HCT116 (cell line): Measurements from ENCODE around the gene CARD9. TPM values are rescaled to one million over a fixed set of nuclear protein-coding genes. Genes with fewer than 3 reads are reported as not detected.

ENCODE experiments used
- ATAC-seq: fragments of 200-7000 bp; cut with Tn5 transposase; 2 replicates; pipeline ENCODE4 v1.9.1; 2020; ENCODE audit warnings: mild to moderate bottlenecking, moderate library complexity
- BruUV-seq: library from RNA; stranded (reverse); fragments of 400-500 nt; replicated peaks from 2 replicates; lab custom pipeline; 2021; lab: Mats Ljungman, UMichigan
- CTCF ChIA-PET: fragments of 300-600 bp; sonication (Branson Sonifier 250); formaldehyde crosslinking; loops from one replicate; lab custom pipeline; 2021; ENCODE audit warnings: antibody characterized with exemption; lab: Charles Lee
- POLR2A ChIA-PET: fragments of 300-600, 350-600 bp; sonication (Branson Sonifier 250); formaldehyde crosslinking; loops from one replicate; lab custom pipeline; 2021; ENCODE audit warnings: antibody characterized with exemption; lab: Charles Lee
- RAD21 ChIA-PET, 2 experiments: fragments of 300-600 bp; sonication (Branson Sonifier 250); formaldehyde crosslinking; loops; one replicate each; lab custom pipeline; 2023; ENCODE audit warnings: low total read pairs in 2 of 2; ENCODE audit not compliant: uncharacterized antibody in 2 of 2, unreplicated experiment in 2 of 2, low non-redundant PET in 1 of 2; lab: Charles Lee
- DNase-seq: peaks from one replicate; pipeline ENCODE4 v3.0.0-alpha.2; 2010; ENCODE audit warnings: low read depth, low spot score
- H2AFZ ChIP-seq: fragments of 200-600 bp; shearing (Covaris generic), sonication (generic); 2 replicates; pipeline ENCODE4 v1.6.1; 2017; ENCODE audit warnings: low read depth, mixed run types, mixed read lengths, antibody characterized with exemption, low read length; ENCODE audit not compliant: poor library complexity, severe bottlenecking
- H3K27ac ChIP-seq: 2 replicates; pipeline ENCODE4 v1.5.1; 2012; ENCODE audit warnings: low read depth, low read length
- H3K27me3 ChIP-seq: fragments of 200-600 bp; sonication (generic); 2 replicates; pipeline ENCODE4 v1.6.1; 2016; ENCODE audit warnings: mixed run types, low read length, mixed read lengths; ENCODE audit not compliant: insufficient read depth
- H3K36me3 ChIP-seq, 2 experiments: fragments of 200-500 bp in 1 of 2; fragments of 200-600 bp in 1 of 2; sonication (Bioruptor generic) in 1 of 2; sonication (generic) in 1 of 2; 2 replicates each; pipeline versions ENCODE4 v1.5.1 to v1.6.1; 2014 to 2016; ENCODE audit warnings: low read length in 2 of 2, inconsistent platforms in 1 of 2, mixed read lengths in 1 of 2, mixed run types in 1 of 2; ENCODE audit not compliant: insufficient read depth in 2 of 2, control insufficient read depth in 1 of 2
- H3K4me1 ChIP-seq, 2 experiments: fragments of 200-600 bp in 1 of 2; sonication (generic) in 1 of 2; 2 replicates each; pipeline versions ENCODE4 v1.5.1 to v1.6.1; 2012 to 2017; ENCODE audit warnings: low read length in 2 of 2, inconsistent platforms in 1 of 2, mild to moderate bottlenecking in 1 of 2, mixed read lengths in 1 of 2, mixed run types in 1 of 2, moderate library complexity in 1 of 2; ENCODE audit not compliant: insufficient read depth in 2 of 2, control insufficient read depth in 1 of 2
- H3K4me2 ChIP-seq: fragments of 200-600 bp; sonication (generic); 2 replicates; pipeline ENCODE4 v1.6.1; 2017; ENCODE audit warnings: mixed run types, low read length, mixed read lengths
- H3K4me3 ChIP-seq, 2 experiments: fragments of 200-600 bp in 1 of 2; sonication (generic) in 1 of 2; replicated peaks in 1 of 2; 2 replicates each; pipeline ENCODE4 v1.5.1; 2011 to 2016; ENCODE audit warnings: low read length in 2 of 2, control low read depth in 1 of 2, low read depth in 1 of 2, mild to moderate bottlenecking in 1 of 2, mixed read lengths in 1 of 2, mixed run types in 1 of 2
- H3K79me2 ChIP-seq: fragments of 200-600 bp; sonication (generic); 2 replicates; pipeline ENCODE4 v1.6.1; 2017; ENCODE audit warnings: mild to moderate bottlenecking, mixed run types, low read length, moderate library complexity, mixed read lengths; ENCODE audit not compliant: insufficient read depth
- H3K9ac ChIP-seq: fragments of 200-600 bp; sonication (generic); 2 replicates; pipeline ENCODE4 v1.6.1; 2016; ENCODE audit warnings: low read length, mixed read lengths
- H3K9me2 ChIP-seq: fragments of 200-600 bp; sonication (generic), shearing (Covaris generic); 2 replicates; pipeline ENCODE4 v1.6.1; 2017; ENCODE audit warnings: mixed run types, mild to moderate bottlenecking, moderate library complexity; ENCODE audit not compliant: insufficient read depth
- H3K9me3 ChIP-seq, 2 experiments: fragments of 200-500 bp in 1 of 2; fragments of 200-600 bp in 1 of 2; sonication (Bioruptor generic) in 1 of 2; sonication (generic) in 1 of 2; 2 replicates each; pipeline ENCODE4 v1.6.1; 2014 to 2017; ENCODE audit warnings: low read length in 2 of 2, mixed read lengths in 2 of 2, inconsistent platforms in 1 of 2, low read depth in 1 of 2, mild to moderate bottlenecking in 1 of 2, mixed run types in 1 of 2, moderate library complexity in 1 of 2; ENCODE audit not compliant: control insufficient read depth in 1 of 2, insufficient read depth in 1 of 2
- H4K20me1 ChIP-seq: fragments of 200-600 bp; sonication (generic), shearing (Covaris generic); 2 replicates; pipeline ENCODE4 v1.6.1; 2017; ENCODE audit warnings: mixed run types, mild to moderate bottlenecking, moderate library complexity; ENCODE audit not compliant: insufficient read depth
- CBX3 ChIP-seq: IDR thresholded peaks from 2 replicates; pipeline ENCODE4 v1.6.1; 2012; ENCODE audit warnings: low read depth
- CEBPB ChIP-seq: IDR thresholded peaks from 2 replicates; pipeline ENCODE4 v1.6.1; 2012; ENCODE audit warnings: low read depth
- EGR1 ChIP-seq: IDR thresholded peaks from 2 replicates; pipeline ENCODE4 v1.6.1; 2012; ENCODE audit warnings: low read depth
- ELF1 ChIP-seq: IDR thresholded peaks from 2 replicates; pipeline ENCODE4 v1.6.1; 2012; ENCODE audit warnings: low read depth, borderline replicate concordance
- EZH2phosphoT487 ChIP-seq: fragments of 200-600 bp; IDR thresholded peaks from 2 replicates; pipeline ENCODE4 v1.6.1; 2018; ENCODE audit warnings: antibody characterized with exemption, borderline replicate concordance
- JUND ChIP-seq: IDR thresholded peaks from 2 replicates; pipeline ENCODE4 v1.6.1; 2012
- POLR2A ChIP-seq: IDR thresholded peaks from 2 replicates; pipeline ENCODE4 v1.7.0; 2011; ENCODE audit warnings: borderline replicate concordance; ENCODE audit not compliant: insufficient read depth, insufficient read length; ENCODE audit errors: extremely low read depth
- POLR2AphosphoS5 ChIP-seq: IDR thresholded peaks from 2 replicates; pipeline ENCODE4 v1.6.1; 2011; ENCODE audit warnings: mild to moderate bottlenecking, low read depth, low read length, moderate library complexity
- SIN3A ChIP-seq: IDR thresholded peaks from 2 replicates; pipeline ENCODE4 v1.6.1; 2012; ENCODE audit warnings: low read depth
- SP1 ChIP-seq: IDR thresholded peaks from 2 replicates; pipeline ENCODE4 v1.6.1; 2012; ENCODE audit warnings: low read depth
- SRF ChIP-seq: IDR thresholded peaks from 2 replicates; pipeline ENCODE4 v1.6.1; 2012; ENCODE audit warnings: low read depth
- TCF7L2 ChIP-seq: IDR thresholded peaks from 2 replicates; pipeline ENCODE4 v1.7.0; 2011; ENCODE audit warnings: borderline replicate concordance, inconsistent platforms; ENCODE audit not compliant: insufficient read depth, insufficient read length; ENCODE audit errors: extremely low read depth
- ZFX ChIP-seq: fragments of 450-650 bp; IDR thresholded peaks from 2 replicates; pipeline ENCODE4 v1.6.1; 2017
- ZNF274 ChIP-seq: fragments of 200-500 bp; sonication (Bioruptor generic); IDR thresholded peaks from 2 replicates; pipeline ENCODE4 v1.6.1; 2014; ENCODE audit warnings: mild to moderate bottlenecking, low read depth, low read length, inconsistent platforms
- intact Hi-C: fragments of 100-400 bp; cut with micrococcal nuclease; formaldehyde crosslinking; loops from 2 replicates; pipeline ENCODE4 v1.10.0; 2022
- total RNA-seq: library from RNA; stranded (reverse); gene quantifications from one replicate; pipeline ENCODE4 v1.2.1, GENCODE V29; 2021; ENCODE audit not compliant: unreplicated experiment
- TF ChIP-seq, protein P1 (sequence below): IDR thresholded peaks from 2 replicates; pipeline ENCODE4 v1.6.1; 2012
- TF ChIP-seq, protein P2 (sequence below): IDR thresholded peaks from 2 replicates; pipeline ENCODE4 v1.6.1; 2011; ENCODE audit warnings: mild to moderate bottlenecking, low read length, moderate library complexity; ENCODE audit not compliant: insufficient replicate concordance; ENCODE audit errors: extremely low read depth
- TF ChIP-seq, protein P3 (sequence below): IDR thresholded peaks from 2 replicates; pipeline ENCODE4 v1.6.1; 2012; ENCODE audit warnings: low read depth
- TF ChIP-seq, protein P4 (sequence below), 3 experiments: fragments of 200-600 bp in 1 of 3; sonication (generic) in 1 of 3; IDR thresholded peaks in 2 of 3; conservative IDR thresholded peaks in 1 of 3; 2 replicates each; pipeline ENCODE4 v1.5.1; 2012 to 2017; ENCODE audit warnings: low read depth in 2 of 3, low read length in 2 of 3, antibody characterized with exemption in 1 of 3, borderline replicate concordance in 1 of 3, control low read depth in 1 of 3, mild to moderate bottlenecking in 1 of 3, mixed read lengths in 1 of 3, mixed run types in 1 of 3, moderate library complexity in 1 of 3; ENCODE audit not compliant: insufficient read depth in 1 of 3

CARD9 gene
- total RNA-seq, 1 experiment from 2014 or later = 1.2 TPM

DNA sequence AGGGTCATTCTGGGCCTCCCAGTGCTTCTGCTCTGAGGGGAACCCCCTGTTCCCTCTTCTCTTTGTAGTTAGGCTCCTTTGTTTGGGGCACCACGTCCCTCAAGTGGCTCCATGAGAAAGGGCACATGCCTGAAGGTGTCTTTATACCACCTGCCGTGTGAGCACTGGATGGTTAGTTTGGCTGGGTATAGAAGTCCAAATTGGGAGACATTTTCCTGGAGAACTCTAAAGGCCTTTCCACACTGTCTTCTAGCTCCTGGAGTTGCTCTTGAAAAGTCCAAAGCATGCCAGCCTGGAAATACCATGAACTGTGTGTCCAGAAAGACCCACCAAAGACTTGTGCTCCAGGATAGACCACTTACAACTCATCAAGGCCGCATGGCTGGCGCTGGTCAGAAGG, 58.5 kb downstream of the CARD9 start (continued):
- no peak for TF ChIP-seq ZNF274
- no peak for TF ChIP-seq EGR1
- no peak for TF ChIP-seq POLR2AphosphoS5
- no peak for TF ChIP-seq ZFX
- TF ChIP-seq ELF1 = no peak
- TF ChIP-seq POLR2A = no peak
- TF ChIP-seq TCF7L2 = no peak
- no peak for TF ChIP-seq CBX3

DNA sequence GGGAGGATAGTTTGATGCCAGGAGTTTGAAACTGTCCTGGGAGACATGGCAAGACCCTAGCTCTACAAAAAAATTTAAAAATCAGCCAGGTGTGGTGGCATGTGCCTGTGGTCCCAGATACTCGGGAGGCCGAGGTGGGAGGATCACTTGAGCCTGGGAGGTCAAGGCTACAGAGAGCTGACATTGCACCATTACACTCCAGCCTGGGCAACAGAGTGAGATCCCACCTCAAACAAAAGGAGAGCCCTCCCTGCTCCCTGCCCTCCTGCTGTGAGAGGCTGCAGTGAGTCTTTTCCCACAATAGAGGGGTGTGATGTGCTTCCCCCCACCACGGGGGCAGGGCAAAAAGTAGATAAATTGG, 59.4 kb downstream of the CARD9 start:
- H3K27me3 ChIP-seq = no peaks in the 10 kb centered on the region
- ChIA-PET RAD21 (no interaction called here), POLR2A (no interaction called here), CTCF (no interaction called here)
- intact Hi-C loops = no loop called here
- BruUV-seq = no TSS peak
- H3K4me1 ChIP-seq = peaks cover 13 to 19% of the 10 kb centered on the region in 2 experiments
- H3K9ac ChIP-seq = no peak overlapping the region
- no peaks in the 10 kb centered on the region for H3K79me2 ChIP-seq
- DNase-seq = no peak
- TF ChIP-seq, protein P1, sequence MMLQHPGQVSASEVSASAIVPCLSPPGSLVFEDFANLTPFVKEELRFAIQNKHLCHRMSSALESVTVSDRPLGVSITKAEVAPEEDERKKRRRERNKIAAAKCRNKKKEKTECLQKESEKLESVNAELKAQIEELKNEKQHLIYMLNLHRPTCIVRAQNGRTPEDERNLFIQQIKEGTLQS = no peak
- no peak for TF ChIP-seq ELF1
- no peak for TF ChIP-seq CEBPB
- TF ChIP-seq TCF7L2 = no peak
- no peak for TF ChIP-seq EZH2phosphoT487
- TF ChIP-seq ZFX = no peak
- TF ChIP-seq, protein P2, sequence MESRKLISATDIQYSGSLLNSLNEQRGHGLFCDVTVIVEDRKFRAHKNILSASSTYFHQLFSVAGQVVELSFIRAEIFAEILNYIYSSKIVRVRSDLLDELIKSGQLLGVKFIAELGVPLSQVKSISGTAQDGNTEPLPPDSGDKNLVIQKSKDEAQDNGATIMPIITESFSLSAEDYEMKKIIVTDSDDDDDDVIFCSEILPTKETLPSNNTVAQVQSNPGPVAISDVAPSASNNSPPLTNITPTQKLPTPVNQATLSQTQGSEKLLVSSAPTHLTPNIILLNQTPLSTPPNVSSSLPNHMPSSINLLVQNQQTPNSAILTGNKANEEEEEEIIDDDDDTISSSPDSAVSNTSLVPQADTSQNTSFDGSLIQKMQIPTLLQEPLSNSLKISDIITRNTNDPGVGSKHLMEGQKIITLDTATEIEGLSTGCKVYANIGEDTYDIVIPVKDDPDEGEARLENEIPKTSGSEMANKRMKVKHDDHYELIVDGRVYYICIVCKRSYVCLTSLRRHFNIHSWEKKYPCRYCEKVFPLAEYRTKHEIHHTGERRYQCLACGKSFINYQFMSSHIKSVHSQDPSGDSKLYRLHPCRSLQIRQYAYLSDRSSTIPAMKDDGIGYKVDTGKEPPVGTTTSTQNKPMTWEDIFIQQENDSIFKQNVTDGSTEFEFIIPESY = no peak
- no peak for TF ChIP-seq SRF
- TF ChIP-seq SP1 = no peak
- TF ChIP-seq POLR2A = no peak
- TF ChIP-seq EGR1 = no peak
- no peak for TF ChIP-seq CBX3
- TF ChIP-seq SIN3A = no peak
- no peak for TF ChIP-seq POLR2AphosphoS5
- TF ChIP-seq, protein P3, sequence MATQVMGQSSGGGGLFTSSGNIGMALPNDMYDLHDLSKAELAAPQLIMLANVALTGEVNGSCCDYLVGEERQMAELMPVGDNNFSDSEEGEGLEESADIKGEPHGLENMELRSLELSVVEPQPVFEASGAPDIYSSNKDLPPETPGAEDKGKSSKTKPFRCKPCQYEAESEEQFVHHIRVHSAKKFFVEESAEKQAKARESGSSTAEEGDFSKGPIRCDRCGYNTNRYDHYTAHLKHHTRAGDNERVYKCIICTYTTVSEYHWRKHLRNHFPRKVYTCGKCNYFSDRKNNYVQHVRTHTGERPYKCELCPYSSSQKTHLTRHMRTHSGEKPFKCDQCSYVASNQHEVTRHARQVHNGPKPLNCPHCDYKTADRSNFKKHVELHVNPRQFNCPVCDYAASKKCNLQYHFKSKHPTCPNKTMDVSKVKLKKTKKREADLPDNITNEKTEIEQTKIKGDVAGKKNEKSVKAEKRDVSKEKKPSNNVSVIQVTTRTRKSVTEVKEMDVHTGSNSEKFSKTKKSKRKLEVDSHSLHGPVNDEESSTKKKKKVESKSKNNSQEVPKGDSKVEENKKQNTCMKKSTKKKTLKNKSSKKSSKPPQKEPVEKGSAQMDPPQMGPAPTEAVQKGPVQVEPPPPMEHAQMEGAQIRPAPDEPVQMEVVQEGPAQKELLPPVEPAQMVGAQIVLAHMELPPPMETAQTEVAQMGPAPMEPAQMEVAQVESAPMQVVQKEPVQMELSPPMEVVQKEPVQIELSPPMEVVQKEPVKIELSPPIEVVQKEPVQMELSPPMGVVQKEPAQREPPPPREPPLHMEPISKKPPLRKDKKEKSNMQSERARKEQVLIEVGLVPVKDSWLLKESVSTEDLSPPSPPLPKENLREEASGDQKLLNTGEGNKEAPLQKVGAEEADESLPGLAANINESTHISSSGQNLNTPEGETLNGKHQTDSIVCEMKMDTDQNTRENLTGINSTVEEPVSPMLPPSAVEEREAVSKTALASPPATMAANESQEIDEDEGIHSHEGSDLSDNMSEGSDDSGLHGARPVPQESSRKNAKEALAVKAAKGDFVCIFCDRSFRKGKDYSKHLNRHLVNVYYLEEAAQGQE = no peak
- TF ChIP-seq, protein P4, sequence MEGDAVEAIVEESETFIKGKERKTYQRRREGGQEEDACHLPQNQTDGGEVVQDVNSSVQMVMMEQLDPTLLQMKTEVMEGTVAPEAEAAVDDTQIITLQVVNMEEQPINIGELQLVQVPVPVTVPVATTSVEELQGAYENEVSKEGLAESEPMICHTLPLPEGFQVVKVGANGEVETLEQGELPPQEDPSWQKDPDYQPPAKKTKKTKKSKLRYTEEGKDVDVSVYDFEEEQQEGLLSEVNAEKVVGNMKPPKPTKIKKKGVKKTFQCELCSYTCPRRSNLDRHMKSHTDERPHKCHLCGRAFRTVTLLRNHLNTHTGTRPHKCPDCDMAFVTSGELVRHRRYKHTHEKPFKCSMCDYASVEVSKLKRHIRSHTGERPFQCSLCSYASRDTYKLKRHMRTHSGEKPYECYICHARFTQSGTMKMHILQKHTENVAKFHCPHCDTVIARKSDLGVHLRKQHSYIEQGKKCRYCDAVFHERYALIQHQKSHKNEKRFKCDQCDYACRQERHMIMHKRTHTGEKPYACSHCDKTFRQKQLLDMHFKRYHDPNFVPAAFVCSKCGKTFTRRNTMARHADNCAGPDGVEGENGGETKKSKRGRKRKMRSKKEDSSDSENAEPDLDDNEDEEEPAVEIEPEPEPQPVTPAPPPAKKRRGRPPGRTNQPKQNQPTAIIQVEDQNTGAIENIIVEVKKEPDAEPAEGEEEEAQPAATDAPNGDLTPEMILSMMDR (IDR thresholded peaks at IDR 0.05 in 2 of 3, conservative IDR thresholded peaks at IDR 0.05 in 1 of 3; ENCODE audit: borderline replicate concordance in 1 of 3, insufficient read depth in 1 of 3, low read depth in 2 of 3, low read length in 2 of 3) = no peak
- TF ChIP-seq JUND = no peak
- TF ChIP-seq ZNF274 = no peak
- no peak overlapping the region for H3K4me2 ChIP-seq
- H4K20me1 ChIP-seq = no peaks in the 10 kb centered on the region
- H3K27ac ChIP-seq = no peak overlapping the region
- H3K9me3 ChIP-seq = peaks cover 10 to 21% of the 10 kb centered on the region in 2 experiments; a peak in 2 of 4 replicates
- no peak overlapping the region for H2AFZ ChIP-seq
- no peak overlapping the region for H3K4me3 ChIP-seq
- no peak for ATAC-seq
- no peaks in the 10 kb centered on the region for H3K9me2 ChIP-seq
- H3K36me3 ChIP-seq = no peaks in the 10 kb centered on the region
